ENCODE results near the gene TRIM67. TPM values are rescaled to one million over a fixed set of nuclear protein-coding genes. Genes with fewer than 3 reads are reported as not detected.
"Not testable (repeated sequence)": the region's sequence is repeated elsewhere in the genome, so short reads cannot be mapped to it uniquely, and the experiment has no call there.

Gene TRIM67
- total and polyA plus RNA-seq, 2 of the 4 experiments (the other 2 are of a cell fraction), result not detected

- in situ Hi-C loops (cut with MboI; ENCODE audit: low sequenced_read_pairs); H3K9me1 ChIP-seq (ENCODE audit: insufficient read depth, low read length); H4K5ac ChIP-seq (ENCODE audit: low read depth, low read length); ATAC-seq (ENCODE audit: low read depth); dilution Hi-C loops (cut with HindIII; ENCODE audit: low sequenced_read_pairs, unreplicated experiment); POLR2A ChIA-PET (ENCODE audit: unreplicated experiment); H4K8ac ChIP-seq (ENCODE audit: low read depth in 2 of 2, low read length in 2 of 2); H3K4me3 ChIP-seq (ENCODE audit: insufficient read depth, low read depth, low read length); H2AFZ ChIP-seq (replicated peaks; ENCODE audit: low read length, poor library complexity); DNase-seq; H4K20me1 ChIP-seq (ENCODE audit: insufficient read depth, low read length); BruUV-seq (replicated peaks); H2BK120ac ChIP-seq (ENCODE audit: low read depth, low read length); H2BK5ac ChIP-seq (ENCODE audit: low read depth, low read length, poor library complexity, severe bottlenecking); H3K18ac ChIP-seq (ENCODE audit: low read depth, low read length); CTCF ChIA-PET; H2AK5ac ChIP-seq (ENCODE audit: low read depth, low read length); H2AK9ac ChIP-seq (replicated peaks; ENCODE audit: low read depth, low read length, poor library complexity); H3K79me1 ChIP-seq (ENCODE audit: low read depth in 1 of 2, low read length in 2 of 2); H3K27ac ChIP-seq (ENCODE audit: insufficient read depth, low read length); H3K56ac ChIP-seq (ENCODE audit: extremely low read depth, insufficient read depth, low read length); H3K4me2 ChIP-seq (ENCODE audit: low read depth, low read length); H3K4me1 ChIP-seq (ENCODE audit: control insufficient read depth, insufficient read depth, low read length); H3K4ac ChIP-seq (ENCODE audit: low read depth, low read length); H3K14ac ChIP-seq (replicated peaks; ENCODE audit: low read depth, low read length); H3K36me3 ChIP-seq (ENCODE audit: control insufficient read depth, insufficient read depth, low read length); intact Hi-C loops (cut with micrococcal nuclease); H4K91ac ChIP-seq (ENCODE audit: insufficient read depth, low read depth, low read length); H3K23ac ChIP-seq (ENCODE audit: low read depth, low read length); H3K9me3 ChIP-seq (ENCODE audit: control insufficient read depth, insufficient read depth, low read length); H2BK15ac ChIP-seq (ENCODE audit: low read depth, low read length); H3K9ac ChIP-seq (ENCODE audit: low read depth, low read length); H2BK20ac ChIP-seq (ENCODE audit: low read depth, low read length): not testable (repeated sequence)
- H3K27me3 ChIP-seq (ENCODE audit: control insufficient read depth, insufficient read depth, low read length), result peaks cover 34% of the 10 kb centered on the region
- WGBS, 2 experiments (ENCODE audit: extremely low coverage in 2 of 2, insufficient read length in 1 of 2), result no CpG with 5 or more reads among the region's 7 CpGs
These were observed 3.7 kb upstream of the TRIM67 start for GRCh38 chr1:231158141-231158540.

Data from IMR-90 (cell line).